ENCODE data around the gene HIPK4. TPM values are rescaled to one million over a fixed set of nuclear protein-coding genes. Genes with fewer than 3 reads are reported as not detected.

HIPK4 gene, protein sequence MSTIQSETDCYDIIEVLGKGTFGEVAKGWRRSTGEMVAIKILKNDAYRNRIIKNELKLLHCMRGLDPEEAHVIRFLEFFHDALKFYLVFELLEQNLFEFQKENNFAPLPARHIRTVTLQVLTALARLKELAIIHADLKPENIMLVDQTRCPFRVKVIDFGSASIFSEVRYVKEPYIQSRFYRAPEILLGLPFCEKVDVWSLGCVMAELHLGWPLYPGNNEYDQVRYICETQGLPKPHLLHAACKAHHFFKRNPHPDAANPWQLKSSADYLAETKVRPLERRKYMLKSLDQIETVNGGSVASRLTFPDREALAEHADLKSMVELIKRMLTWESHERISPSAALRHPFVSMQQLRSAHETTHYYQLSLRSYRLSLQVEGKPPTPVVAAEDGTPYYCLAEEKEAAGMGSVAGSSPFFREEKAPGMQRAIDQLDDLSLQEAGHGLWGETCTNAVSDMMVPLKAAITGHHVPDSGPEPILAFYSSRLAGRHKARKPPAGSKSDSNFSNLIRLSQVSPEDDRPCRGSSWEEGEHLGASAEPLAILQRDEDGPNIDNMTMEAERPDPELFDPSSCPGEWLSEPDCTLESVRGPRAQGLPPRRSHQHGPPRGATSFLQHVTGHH
- 0.21 to 0.31 TPM (median 0.25 TPM) in 3 replicates for total RNA-seq (2021)
- percentile 9 among the genes with signal in this experiment for Bru-seq, nascent RNA
- long read RNA-seq, experiment 1, partial matches to known transcripts = 0 of 1 reads
- long read RNA-seq, experiment 1, other reads (novel, unspliced or antisense) = 1 of 1 reads
- long read RNA-seq, experiment 2 = 0 reads
- long read RNA-seq, experiment 3 = 0 reads

DNA sequence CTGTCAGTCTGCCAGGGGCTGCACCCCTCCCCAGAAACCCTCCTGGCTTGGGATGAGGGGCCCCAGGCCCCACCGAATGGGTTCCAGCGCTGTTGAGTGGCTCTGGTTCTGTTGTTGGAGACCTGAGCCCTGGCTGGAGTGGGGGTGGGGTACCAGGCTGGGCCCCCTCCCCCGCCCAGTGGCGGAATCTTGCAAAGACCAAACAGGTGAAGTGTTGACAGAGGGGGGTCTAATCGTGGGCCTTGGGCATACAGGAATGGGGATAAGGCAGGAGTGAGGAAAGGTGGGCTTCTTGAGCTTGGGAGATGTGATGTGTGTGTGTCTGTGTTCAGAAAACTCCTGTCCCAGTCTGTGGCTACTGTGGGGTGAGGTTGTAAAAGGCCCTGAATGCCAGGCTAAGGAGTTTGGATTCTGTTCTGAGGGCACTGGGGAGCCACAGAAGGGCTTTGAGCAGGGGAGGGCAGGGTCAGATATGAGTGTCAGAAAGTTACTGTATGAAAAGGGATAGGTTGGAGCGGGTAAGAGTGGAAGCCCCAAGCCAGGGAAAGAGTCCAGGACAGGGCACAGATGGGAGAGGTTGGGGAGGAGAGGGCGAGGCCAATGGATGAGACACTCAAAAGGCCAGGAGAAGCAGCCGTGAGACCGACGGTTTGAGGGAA lies at the start of gene HIPK4:
TSS of gene HIPK4 (minus strand) at position 98 of the 659 bp plus-strand sequence. CDS start 279 bp downstream, outside the sequence.
- ChIA-PET POLR2A (interaction anchor here (1.0 kb wide), 1 partner anchor 14 kb away, joined by 5 read pairs; no protein-coding TSS in a partner anchor), CTCF (interaction anchor here (1.0 to 1.1 kb wide), 2 partner anchors 9 to 30 kb away, joined by 3 to 5 read pairs; no protein-coding TSS in a partner anchor)
- H3K4me3 Mint-ChIP-seq = no peak within 1 kb of the TSS
- H3K27me3 Mint-ChIP-seq (ENCODE audit: low read depth) = no peaks in the 10 kb centered on the region; the same call in 1 of the 2 replicates
- peaks cover 4% of the 10 kb centered on the region; the same call in 1 of the 2 replicates for H3K4me1 Mint-ChIP-seq
- no peak for DNase-seq (ENCODE audit: low spot score)
- H3K9me3 Mint-ChIP-seq = no peaks in the 10 kb centered on the region
- no peak for ATAC-seq
- TF ChIP-seq, protein P1, sequence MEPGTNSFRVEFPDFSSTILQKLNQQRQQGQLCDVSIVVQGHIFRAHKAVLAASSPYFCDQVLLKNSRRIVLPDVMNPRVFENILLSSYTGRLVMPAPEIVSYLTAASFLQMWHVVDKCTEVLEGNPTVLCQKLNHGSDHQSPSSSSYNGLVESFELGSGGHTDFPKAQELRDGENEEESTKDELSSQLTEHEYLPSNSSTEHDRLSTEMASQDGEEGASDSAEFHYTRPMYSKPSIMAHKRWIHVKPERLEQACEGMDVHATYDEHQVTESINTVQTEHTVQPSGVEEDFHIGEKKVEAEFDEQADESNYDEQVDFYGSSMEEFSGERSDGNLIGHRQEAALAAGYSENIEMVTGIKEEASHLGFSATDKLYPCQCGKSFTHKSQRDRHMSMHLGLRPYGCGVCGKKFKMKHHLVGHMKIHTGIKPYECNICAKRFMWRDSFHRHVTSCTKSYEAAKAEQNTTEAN (CRISPR knock-in tag; IDR thresholded peaks at IDR 0.05) = no peak
- TF ChIP-seq NR1H2 (CRISPR knock-in tag; IDR thresholded peaks at IDR 0.05) = no peak
- TF ChIP-seq RELA (CRISPR knock-in tag; IDR thresholded peaks at IDR 0.05; ENCODE audit: borderline replicate concordance) = no peak
- no peak for TF ChIP-seq JUN (CRISPR knock-in tag; IDR thresholded peaks at IDR 0.05)
- TF ChIP-seq, protein P2, sequence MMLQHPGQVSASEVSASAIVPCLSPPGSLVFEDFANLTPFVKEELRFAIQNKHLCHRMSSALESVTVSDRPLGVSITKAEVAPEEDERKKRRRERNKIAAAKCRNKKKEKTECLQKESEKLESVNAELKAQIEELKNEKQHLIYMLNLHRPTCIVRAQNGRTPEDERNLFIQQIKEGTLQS (CRISPR knock-in tag; conservative IDR thresholded peaks at IDR 0.05) = no peak
- peak within 1 kb of the TSS; percentile 37; the same call in 1 of the 2 replicates for H3K27ac Mint-ChIP-seq
- H3K36me3 Mint-ChIP-seq = no peaks in the 10 kb centered on the region

DNA sequence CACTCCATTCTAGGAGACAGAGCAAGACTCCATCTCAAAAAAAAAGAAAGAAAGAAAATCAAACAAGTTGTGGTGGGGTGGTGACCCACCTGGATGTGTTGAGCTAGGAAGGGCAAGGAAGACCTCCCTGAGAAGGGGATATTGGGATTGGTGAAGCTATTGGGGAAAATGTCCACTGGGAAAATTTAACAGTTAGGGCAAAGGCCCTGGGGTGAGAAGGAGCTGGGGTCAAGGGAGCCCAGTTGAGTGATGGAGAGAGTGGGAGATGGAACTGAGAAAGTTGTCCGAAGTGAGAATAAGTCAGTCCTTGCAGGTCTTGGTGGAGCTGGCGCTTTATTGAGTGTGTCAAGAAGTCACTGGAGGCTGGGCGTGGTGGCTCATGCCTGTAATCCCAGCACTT lies 48.3 kb upstream of the HIPK4 start:
- H3K4me3 Mint-ChIP-seq = no peak overlapping the region
- TF ChIP-seq, protein P3, sequence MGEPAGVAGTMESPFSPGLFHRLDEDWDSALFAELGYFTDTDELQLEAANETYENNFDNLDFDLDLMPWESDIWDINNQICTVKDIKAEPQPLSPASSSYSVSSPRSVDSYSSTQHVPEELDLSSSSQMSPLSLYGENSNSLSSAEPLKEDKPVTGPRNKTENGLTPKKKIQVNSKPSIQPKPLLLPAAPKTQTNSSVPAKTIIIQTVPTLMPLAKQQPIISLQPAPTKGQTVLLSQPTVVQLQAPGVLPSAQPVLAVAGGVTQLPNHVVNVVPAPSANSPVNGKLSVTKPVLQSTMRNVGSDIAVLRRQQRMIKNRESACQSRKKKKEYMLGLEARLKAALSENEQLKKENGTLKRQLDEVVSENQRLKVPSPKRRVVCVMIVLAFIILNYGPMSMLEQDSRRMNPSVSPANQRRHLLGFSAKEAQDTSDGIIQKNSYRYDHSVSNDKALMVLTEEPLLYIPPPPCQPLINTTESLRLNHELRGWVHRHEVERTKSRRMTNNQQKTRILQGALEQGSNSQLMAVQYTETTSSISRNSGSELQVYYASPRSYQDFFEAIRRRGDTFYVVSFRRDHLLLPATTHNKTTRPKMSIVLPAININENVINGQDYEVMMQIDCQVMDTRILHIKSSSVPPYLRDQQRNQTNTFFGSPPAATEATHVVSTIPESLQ (CRISPR knock-in tag; IDR thresholded peaks at IDR 0.05) = no peak
- TF ChIP-seq ERG (CRISPR knock-in tag; IDR thresholded peaks at IDR 0.05) = no peak
- TF ChIP-seq RORB (CRISPR knock-in tag; IDR thresholded peaks at IDR 0.05) = no peak
- TF ChIP-seq, protein P4, sequence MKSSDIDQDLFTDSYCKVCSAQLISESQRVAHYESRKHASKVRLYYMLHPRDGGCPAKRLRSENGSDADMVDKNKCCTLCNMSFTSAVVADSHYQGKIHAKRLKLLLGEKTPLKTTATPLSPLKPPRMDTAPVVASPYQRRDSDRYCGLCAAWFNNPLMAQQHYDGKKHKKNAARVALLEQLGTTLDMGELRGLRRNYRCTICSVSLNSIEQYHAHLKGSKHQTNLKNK (CRISPR knock-in tag; IDR thresholded peaks at IDR 0.05) = no peak
- no peak for TF ChIP-seq ZBTB21 (CRISPR knock-in tag; IDR thresholded peaks at IDR 0.05; ENCODE audit: borderline replicate concordance)
- TF ChIP-seq ZNF121 (CRISPR knock-in tag; IDR thresholded peaks at IDR 0.05) = no peak
- no peak for TF ChIP-seq NFYB (CRISPR knock-in tag; conservative IDR thresholded peaks at IDR 0.05; ENCODE audit: low read depth)
- no peak for TF ChIP-seq OVOL2 (CRISPR knock-in tag; IDR thresholded peaks at IDR 0.05; ENCODE audit: borderline replicate concordance)
- TF ChIP-seq, protein P2 (CRISPR knock-in tag; conservative IDR thresholded peaks at IDR 0.05) = no peak
- TF ChIP-seq ELF4 (CRISPR knock-in tag; IDR thresholded peaks at IDR 0.05; ENCODE audit: low read depth) = no peak
- TF ChIP-seq, protein P5, sequence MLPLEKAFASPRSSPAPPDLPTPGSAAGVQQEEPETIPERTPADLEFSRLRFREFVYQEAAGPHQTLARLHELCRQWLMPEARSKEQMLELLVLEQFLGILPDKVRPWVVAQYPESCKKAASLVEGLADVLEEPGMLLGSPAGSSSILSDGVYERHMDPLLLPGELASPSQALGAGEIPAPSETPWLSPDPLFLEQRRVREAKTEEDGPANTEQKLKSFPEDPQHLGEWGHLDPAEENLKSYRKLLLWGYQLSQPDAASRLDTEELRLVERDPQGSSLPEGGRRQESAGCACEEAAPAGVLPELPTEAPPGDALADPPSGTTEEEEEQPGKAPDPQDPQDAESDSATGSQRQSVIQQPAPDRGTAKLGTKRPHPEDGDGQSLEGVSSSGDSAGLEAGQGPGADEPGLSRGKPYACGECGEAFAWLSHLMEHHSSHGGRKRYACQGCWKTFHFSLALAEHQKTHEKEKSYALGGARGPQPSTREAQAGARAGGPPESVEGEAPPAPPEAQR (CRISPR knock-in tag; IDR thresholded peaks at IDR 0.05) = no peak
- POLR2A ChIA-PET = interaction anchor here (1.0 kb wide), 1 partner anchor 12 kb away, joined by 4 read pairs; the partner anchor contains the start of gene SERTAD1
- ATAC-seq (no peak), DNase-seq (ENCODE audit: low spot score) (no peak)
- H3K27ac Mint-ChIP-seq = peak overlapping the region; percentile 12; the same call in 1 of the 2 replicates
- H3K4me1 Mint-ChIP-seq = peaks cover 18% of the 10 kb centered on the region
- CTCF ChIA-PET = interaction anchor here (1.4 to 2.3 kb wide), 3 partner anchors 12 to 26 kb away, joined by 3 to 19 read pairs (median 4); no protein-coding TSS in a partner anchor
- no peaks in the 10 kb centered on the region for H3K27me3 Mint-ChIP-seq (ENCODE audit: low read depth)
- peaks cover 17% of the 10 kb centered on the region for H3K36me3 Mint-ChIP-seq
- H3K9me3 Mint-ChIP-seq = no peaks in the 10 kb centered on the region

Measured in WTC11 (cell line).